Caco-2 (cell line): Measurements from ENCODE around the gene PFKFB1. TPM values are rescaled to one million over a fixed set of nuclear protein-coding genes. Genes with fewer than 3 reads are reported as not detected.

Experiments
- BruUV-seq: library from RNA; stranded (reverse); fragments of 400-500 nt; replicated peaks from 2 replicates; lab custom pipeline; 2021; lab: Mats Ljungman, UMichigan
- CTCF ChIA-PET: fragments of 300-600 bp; sonication (Branson Sonifier 250); formaldehyde crosslinking; loops from one replicate; lab custom pipeline; 2022; ENCODE audit warnings: antibody characterized with exemption; lab: Charles Lee
- POLR2A ChIA-PET: fragments of 300-600 bp; sonication (Branson Sonifier 250); formaldehyde crosslinking; loops from one replicate; lab custom pipeline; 2022; ENCODE audit warnings: antibody characterized with exemption; lab: Charles Lee
- DNase-seq, 2 experiments: peaks; one replicate each; pipeline versions ENCODE4 v3.0.0 to v3.0.0-alpha.2; 2020 to 2022
- H3K27me3 ChIP-seq: replicated peaks from 2 replicates; pipeline ENCODE4 v1.6.0; 2011; ENCODE audit warnings: low read length; ENCODE audit not compliant: control insufficient read depth, insufficient read depth
- H3K36me3 ChIP-seq: 2 replicates; pipeline ENCODE4 v1.5.1; 2011; ENCODE audit warnings: low read length; ENCODE audit not compliant: control insufficient read depth, insufficient read depth
- H3K4me1 ChIP-seq: fragments of 250-450 bp; sonication (Bioruptor Pico); 2 replicates; pipeline ENCODE4 v1.5.1; 2020; ENCODE audit warnings: mild to moderate bottlenecking
- H3K4me3 ChIP-seq: 2 replicates; pipeline ENCODE4 v1.5.1; 2011; ENCODE audit warnings: low read depth, mild to moderate bottlenecking, control low read depth, low read length
- H3K9me3 ChIP-seq: fragments of 250-450 bp; sonication (Bioruptor Pico); 2 replicates; pipeline ENCODE4 v1.5.1; 2020; ENCODE audit warnings: mild to moderate bottlenecking, moderate library complexity
- H3K27ac Mint-ChIP-seq: one replicate; pipeline ENCODE4 v1.8.0; 2022; ENCODE audit warnings: mixed read lengths; ENCODE audit not compliant: unreplicated experiment
- H3K27me3 Mint-ChIP-seq: one replicate; pipeline ENCODE4 v1.8.0; 2022; ENCODE audit warnings: mixed read lengths; ENCODE audit not compliant: insufficient read depth, unreplicated experiment
- H3K36me3 Mint-ChIP-seq: one replicate; pipeline ENCODE4 v1.8.0; 2022; ENCODE audit warnings: mild to moderate bottlenecking, mixed read lengths; ENCODE audit not compliant: insufficient read depth, unreplicated experiment
- H3K4me1 Mint-ChIP-seq: one replicate; pipeline ENCODE4 v1.8.0; 2022; ENCODE audit warnings: low read depth, mixed read lengths; ENCODE audit not compliant: unreplicated experiment
- H3K4me3 Mint-ChIP-seq: one replicate; pipeline ENCODE4 v1.8.0; 2022; ENCODE audit warnings: mild to moderate bottlenecking, moderate library complexity, mixed read lengths; ENCODE audit not compliant: unreplicated experiment
- H3K9me3 Mint-ChIP-seq: one replicate; pipeline ENCODE4 v1.8.0; 2022; ENCODE audit warnings: mixed read lengths; ENCODE audit not compliant: unreplicated experiment
- intact Hi-C: fragments of 100-400 bp; cut with micrococcal nuclease; formaldehyde crosslinking; loops from one replicate; pipeline ENCODE4 v1.10.0; 2022; ENCODE audit not compliant: unreplicated experiment
- total RNA-seq: library from RNA; stranded (reverse); gene quantifications from 2 replicates; pipeline ENCODE4 v1.2.3, GENCODE V29; 2022
- TF ChIP-seq, protein P1 (sequence below), 2 experiments: fragments of 200-600 bp in 1 of 2; IDR thresholded peaks; 1 replicate in 1 of 2; 2 replicates in 1 of 2; pipeline versions ENCODE4 v1.5.1 to v1.8.0; 2011 to 2022; ENCODE audit warnings: antibody characterized with exemption in 1 of 2, control low read depth in 1 of 2, inconsistent platforms in 1 of 2, low read depth in 1 of 2, low read length in 1 of 2, mild to moderate bottlenecking in 1 of 2, moderate library complexity in 1 of 2; ENCODE audit not compliant: insufficient read depth in 1 of 2, severe bottlenecking in 1 of 2, unreplicated experiment in 1 of 2

PFKFB1 gene
- total RNA-seq, 1 experiment from 2014 or later: not detected

DNA sequence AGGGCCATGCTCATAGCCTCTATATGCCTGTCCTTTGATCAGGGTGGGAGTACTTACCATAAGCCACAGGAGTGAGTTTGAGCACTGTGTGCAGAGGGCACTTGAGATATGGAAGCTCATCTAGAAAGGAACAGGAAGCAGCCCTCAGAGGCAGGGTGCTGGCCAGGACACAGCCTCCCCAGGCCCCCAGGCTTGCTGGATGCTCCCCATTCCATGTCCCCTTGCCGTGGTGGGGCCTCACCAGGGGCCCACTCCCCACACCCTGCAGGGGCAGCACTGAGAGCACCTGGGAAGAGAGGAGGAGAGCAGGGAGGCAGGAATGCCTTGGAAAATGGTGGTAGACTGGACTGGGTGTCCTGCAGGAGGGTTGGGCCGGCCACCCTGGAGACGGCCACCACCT lies 59.1 kb downstream of the PFKFB1 start:
- H3K4me1 ChIP-seq: no peaks in the 10 kb centered on the region
- Mint-ChIP-seq H3K27ac (no peak overlapping the region), H3K4me3 (no peak overlapping the region), H3K4me1 (no peaks in the 10 kb centered on the region), H3K36me3 (no peaks in the 10 kb centered on the region), H3K27me3 (peaks cover 6% of the 10 kb centered on the region), H3K9me3 (no peaks in the 10 kb centered on the region)
- intact Hi-C loops: no loop called here
- ChIA-PET CTCF (no interaction called here), POLR2A (no interaction called here)
- H3K36me3 ChIP-seq: no peaks in the 10 kb centered on the region
- BruUV-seq: no TSS peak
- H3K27me3 ChIP-seq: no peaks in the 10 kb centered on the region
- no peak for DNase-seq
- no peaks in the 10 kb centered on the region for H3K9me3 ChIP-seq
- TF ChIP-seq, protein P1, sequence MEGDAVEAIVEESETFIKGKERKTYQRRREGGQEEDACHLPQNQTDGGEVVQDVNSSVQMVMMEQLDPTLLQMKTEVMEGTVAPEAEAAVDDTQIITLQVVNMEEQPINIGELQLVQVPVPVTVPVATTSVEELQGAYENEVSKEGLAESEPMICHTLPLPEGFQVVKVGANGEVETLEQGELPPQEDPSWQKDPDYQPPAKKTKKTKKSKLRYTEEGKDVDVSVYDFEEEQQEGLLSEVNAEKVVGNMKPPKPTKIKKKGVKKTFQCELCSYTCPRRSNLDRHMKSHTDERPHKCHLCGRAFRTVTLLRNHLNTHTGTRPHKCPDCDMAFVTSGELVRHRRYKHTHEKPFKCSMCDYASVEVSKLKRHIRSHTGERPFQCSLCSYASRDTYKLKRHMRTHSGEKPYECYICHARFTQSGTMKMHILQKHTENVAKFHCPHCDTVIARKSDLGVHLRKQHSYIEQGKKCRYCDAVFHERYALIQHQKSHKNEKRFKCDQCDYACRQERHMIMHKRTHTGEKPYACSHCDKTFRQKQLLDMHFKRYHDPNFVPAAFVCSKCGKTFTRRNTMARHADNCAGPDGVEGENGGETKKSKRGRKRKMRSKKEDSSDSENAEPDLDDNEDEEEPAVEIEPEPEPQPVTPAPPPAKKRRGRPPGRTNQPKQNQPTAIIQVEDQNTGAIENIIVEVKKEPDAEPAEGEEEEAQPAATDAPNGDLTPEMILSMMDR (IDR thresholded peaks at IDR 0.05; ENCODE audit: insufficient read depth in 1 of 2, low read depth in 1 of 2, low read length in 1 of 2, severe bottlenecking in 1 of 2, unreplicated experiment in 1 of 2): no peak
- no peak overlapping the region for H3K4me3 ChIP-seq

DNA sequence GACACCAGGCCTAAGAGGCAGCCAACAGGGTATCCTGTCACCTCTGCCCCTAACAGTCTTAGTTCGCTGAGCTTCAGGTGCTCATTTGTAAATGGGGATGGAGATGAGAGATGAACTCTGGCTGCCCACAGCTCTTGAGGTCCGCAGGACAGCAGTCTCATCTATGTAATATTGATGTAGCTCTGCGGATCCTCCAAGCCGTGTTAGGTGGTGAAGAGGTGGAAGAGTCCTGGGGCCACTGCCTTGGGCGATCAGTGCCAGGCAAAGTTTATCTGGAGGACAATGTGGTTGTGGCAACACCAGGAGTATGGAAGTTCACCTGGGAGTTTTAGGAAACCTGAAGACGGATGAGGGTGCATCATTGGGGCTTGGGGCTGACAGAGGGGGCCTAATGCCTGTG lies 59.9 kb downstream of the PFKFB1 start:
- Mint-ChIP-seq H3K9me3 (no peaks in the 10 kb centered on the region), H3K4me1 (no peaks in the 10 kb centered on the region), H3K27me3 (peaks cover 4% of the 10 kb centered on the region), H3K4me3 (no peak overlapping the region), H3K27ac (no peak overlapping the region), H3K36me3 (no peaks in the 10 kb centered on the region)
- H3K36me3 ChIP-seq: no peaks in the 10 kb centered on the region
- BruUV-seq: no TSS peak
- CTCF ChIA-PET: no interaction called here
- no peaks in the 10 kb centered on the region for H3K4me1 ChIP-seq
- H3K9me3 ChIP-seq: no peaks in the 10 kb centered on the region
- POLR2A ChIA-PET: no interaction called here
- no peaks in the 10 kb centered on the region for H3K27me3 ChIP-seq
- TF ChIP-seq, protein P1 (IDR thresholded peaks at IDR 0.05; ENCODE audit: insufficient read depth in 1 of 2, low read depth in 1 of 2, low read length in 1 of 2, severe bottlenecking in 1 of 2, unreplicated experiment in 1 of 2): no peak
- no peak overlapping the region for H3K4me3 ChIP-seq
- intact Hi-C loops: no loop called here
- DNase-seq: no peak

DNA sequence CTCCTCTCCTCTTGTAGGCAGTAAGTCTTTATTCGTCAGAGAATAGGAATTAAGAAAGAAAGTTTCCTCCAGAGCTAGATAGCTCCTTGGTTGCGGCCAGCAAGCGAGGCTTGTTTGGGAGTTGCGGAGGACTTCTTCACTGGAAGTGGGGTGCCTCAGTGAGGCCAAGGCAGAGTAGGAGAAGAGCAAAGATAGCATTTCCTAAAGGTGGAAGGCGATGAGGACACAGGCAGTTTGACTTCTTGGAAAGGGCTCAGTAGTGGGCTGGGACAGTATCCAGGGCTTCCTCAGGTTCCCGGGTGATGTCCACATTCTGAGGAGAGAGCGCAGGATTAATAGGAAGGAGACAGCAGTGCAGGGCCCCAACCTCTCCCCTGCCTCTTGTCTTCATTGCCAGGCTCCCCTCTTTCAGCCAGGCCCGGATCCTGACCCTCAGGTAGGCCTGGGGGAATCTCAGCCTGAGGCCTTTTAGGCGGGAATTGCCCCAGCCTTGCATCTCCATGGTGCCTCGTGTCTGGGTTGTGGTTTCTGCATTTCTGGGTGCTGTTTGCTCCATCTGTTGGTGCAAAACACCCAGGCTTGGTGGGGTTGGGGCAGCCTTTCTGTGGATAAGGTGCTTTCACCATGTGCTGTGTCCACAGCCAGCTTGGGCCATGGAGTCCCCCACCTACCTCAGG lies 60.7 kb downstream of the PFKFB1 start:
- POLR2A ChIA-PET: no interaction called here
- intact Hi-C loops: no loop called here
- Mint-ChIP-seq H3K27ac (no peak overlapping the region), H3K36me3 (no peaks in the 10 kb centered on the region), H3K4me3 (no peak overlapping the region), H3K4me1 (no peaks in the 10 kb centered on the region), H3K9me3 (no peaks in the 10 kb centered on the region), H3K27me3 (no peaks in the 10 kb centered on the region)
- TF ChIP-seq, protein P1 (IDR thresholded peaks at IDR 0.05; ENCODE audit: insufficient read depth in 1 of 2, low read depth in 1 of 2, low read length in 1 of 2, severe bottlenecking in 1 of 2, unreplicated experiment in 1 of 2): no peak
- Histone ChIP-seq H3K9me3 (no peaks in the 10 kb centered on the region), H3K36me3 (no peaks in the 10 kb centered on the region), H3K27me3 (no peaks in the 10 kb centered on the region), H3K4me3 (no peak overlapping the region), H3K4me1 (no peaks in the 10 kb centered on the region)
- CTCF ChIA-PET: no interaction called here
- no peak for DNase-seq
- no TSS peak for BruUV-seq
